Ascending aorta (tissue), 2 donors: ENCODE measurements around the gene C10orf90. TPM values are rescaled to one million over a fixed set of nuclear protein-coding genes. Genes with fewer than 3 reads are reported as not detected.

ENCODE experiments used
- DNase-seq, 2 donors: peaks; one replicate each; pipeline ENCODE4 v3.0.0-alpha.2; 2019; ENCODE audit warnings: low spot score in 2 of 2
- H3K27ac ChIP-seq, 2 donors: fragments of 200-600 bp; sonication (generic); one replicate each; pipeline ENCODE4 v1.5.1; 2016 to 2017; ENCODE audit warnings: mild to moderate bottlenecking in 1 of 2
- H3K27me3 ChIP-seq: fragments of 200-600 bp; sonication (generic); one replicate; pipeline ENCODE4 v1.5.1; 2017
- H3K36me3 ChIP-seq, 2 donors: fragments of 200-600 bp; sonication (generic); one replicate each; pipeline ENCODE4 v1.5.1; 2016
- H3K4me1 ChIP-seq, 2 donors: fragments of 200-600 bp; sonication (generic); one replicate each; pipeline ENCODE4 v1.5.1; 2016 to 2017; ENCODE audit warnings: mild to moderate bottlenecking in 1 of 2
- H3K4me3 ChIP-seq, 2 donors: fragments of 200-600 bp; sonication (generic); one replicate each; pipeline ENCODE4 v1.5.1; 2016 to 2017; ENCODE audit warnings: mild to moderate bottlenecking in 1 of 2
- H3K9me3 ChIP-seq, 2 donors: fragments of 200-600 bp; sonication (generic); one replicate each; pipeline ENCODE4 v1.5.1; 2016
- CTCF ChIP-seq, 3 experiments: fragments of 200-600 bp in 2 of 3; fragments of 450-650 bp in 1 of 3; sonication (generic) in 2 of 3; IDR thresholded peaks; one replicate each; pipeline ENCODE4 v1.5.1; 2016 to 2019; ENCODE audit warnings: antibody characterized with exemption in 3 of 3, mild to moderate bottlenecking in 1 of 3, moderate library complexity in 1 of 3
- intact Hi-C: fragments of 100-400 bp; cut with DNase I; formaldehyde crosslinking; loops from one replicate; pipeline ENCODE4 v1.15.1; 2023
- total RNA-seq: library from RNA; depleted of rRNA; stranded (reverse); fragments of >200 nt; gene quantifications from one replicate; pipeline ENCODE4 v1.1.0, GENCODE V29; 2016

Gene C10orf90
- total RNA-seq, 1 donor from 2014 or later = not detected

- Histone ChIP-seq H3K4me3 (no peak overlapping the region), H3K36me3 (no peaks in the 10 kb centered on the region), H3K27ac (no peak overlapping the region), H3K4me1 (no peaks in the 10 kb centered on the region), H3K27me3 (no peaks in the 10 kb centered on the region), H3K9me3 (no peaks in the 10 kb centered on the region)
- DNase-seq = no peak
- intact Hi-C loops = no loop called here
- TF ChIP-seq CTCF (IDR thresholded peaks at IDR 0.05) = no peak
Measured at GRCh38 chr10:126617208-126617607, 53.3 kb downstream of the C10orf90 start.

GRCh38 chr10:126616737-126617136 lies 53.8 kb downstream of the C10orf90 start:
- no peak for DNase-seq
- Histone ChIP-seq H3K9me3 (no peaks in the 10 kb centered on the region), H3K27me3 (no peaks in the 10 kb centered on the region), H3K36me3 (no peaks in the 10 kb centered on the region), H3K4me1 (no peaks in the 10 kb centered on the region), H3K27ac (no peak overlapping the region), H3K4me3 (no peak overlapping the region)
- no peak for TF ChIP-seq CTCF (IDR thresholded peaks at IDR 0.05)
- intact Hi-C loops = no loop called here

GRCh38 chr10:126611303-126611702 lies 59.2 kb downstream of the C10orf90 start:
- Histone ChIP-seq H3K36me3 (no peaks in the 10 kb centered on the region), H3K9me3 (no peaks in the 10 kb centered on the region), H3K27ac (no peak overlapping the region), H3K4me1 (no peaks in the 10 kb centered on the region), H3K27me3 (no peaks in the 10 kb centered on the region), H3K4me3 (no peak overlapping the region)
- DNase-seq = no peak
- intact Hi-C loops = no loop called here
- TF ChIP-seq CTCF (IDR thresholded peaks at IDR 0.05) = no peak

- H3K27ac ChIP-seq = no peak overlapping the region
- H3K4me1 ChIP-seq = no peaks in the 10 kb centered on the region
- intact Hi-C loops = no loop called here
- no peaks in the 10 kb centered on the region for H3K9me3 ChIP-seq
- H3K4me3 ChIP-seq = no peak overlapping the region
- TF ChIP-seq CTCF (IDR thresholded peaks at IDR 0.05) = no peak
- H3K27me3 ChIP-seq = no peaks in the 10 kb centered on the region
- no peaks in the 10 kb centered on the region for H3K36me3 ChIP-seq
- no peak for DNase-seq
Measured at GRCh38 chr10:126609566-126609965, 60.9 kb downstream of the C10orf90 start.

- Histone ChIP-seq H3K9me3 (no peaks in the 10 kb centered on the region), H3K36me3 (no peaks in the 10 kb centered on the region), H3K27me3 (no peaks in the 10 kb centered on the region), H3K27ac (no peak overlapping the region), H3K4me3 (no peak overlapping the region), H3K4me1 (no peaks in the 10 kb centered on the region)
- intact Hi-C loops = no loop called here
- no peak for TF ChIP-seq CTCF (IDR thresholded peaks at IDR 0.05)
- DNase-seq = no peak
Measured at GRCh38 chr10:126599949-126600682, 70.4 kb downstream of the C10orf90 start.

- no peaks in the 10 kb centered on the region for H3K27me3 ChIP-seq
- TF ChIP-seq CTCF (IDR thresholded peaks at IDR 0.05) = no peak
- H3K4me3 ChIP-seq = no peak overlapping the region
- DNase-seq = no peak
- intact Hi-C loops = no loop called here
- H3K4me1 ChIP-seq = no peaks in the 10 kb centered on the region
- no peaks in the 10 kb centered on the region for H3K9me3 ChIP-seq
- H3K27ac ChIP-seq = no peak overlapping the region
- no peaks in the 10 kb centered on the region for H3K36me3 ChIP-seq
Measured at GRCh38 chr10:126598009-126598408, 72.5 kb downstream of the C10orf90 start.
